ENCODE measurements around the gene CBLC.

DNA sequence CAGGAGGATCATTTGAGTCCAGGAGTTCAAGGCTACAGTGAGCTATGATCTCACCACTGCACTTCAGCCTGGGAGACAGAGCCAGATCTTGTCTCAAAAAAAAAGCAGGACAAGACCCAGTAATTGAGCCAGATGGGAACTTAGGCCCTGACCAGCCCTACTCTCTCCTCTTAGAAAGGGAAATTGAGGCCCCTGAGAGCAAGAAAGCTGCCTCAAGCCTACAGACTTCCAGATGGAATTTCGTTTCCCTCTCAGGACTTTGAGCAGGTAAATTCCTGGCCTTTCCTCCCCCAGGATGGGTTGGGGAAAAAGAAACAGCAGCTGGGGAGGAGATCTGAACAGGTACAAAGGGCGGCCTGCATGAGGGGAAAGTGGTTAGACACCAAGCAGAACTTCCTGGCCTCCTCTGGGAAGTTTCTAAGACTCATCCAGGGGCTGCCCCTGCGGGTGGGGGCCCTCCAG is 32.8 kb upstream of the CBLC start:
- no peak for TF ChIP-seq NR2C2 (IDR thresholded peaks at IDR 0.05; ENCODE audit: borderline replicate concordance, control insufficient read depth, insufficient read length, low read depth)
- TF ChIP-seq SIX5 (IDR thresholded peaks at IDR 0.05; ENCODE audit: low read depth, low read length, severe bottlenecking), result no peak
- no peak for TF ChIP-seq RBBP5 (conservative IDR thresholded peaks at IDR 0.05)
- no peak for TF ChIP-seq CTCF (IDR thresholded peaks at IDR 0.05 in 2 of 3, conservative IDR thresholded peaks at IDR 0.05 in 1 of 3; ENCODE audit: control insufficient read depth in 2 of 3, extremely low read depth in 1 of 3, insufficient read depth in 1 of 3, low read depth in 3 of 3, low read length in 3 of 3)
- no peak for TF ChIP-seq FOXM1 (IDR thresholded peaks at IDR 0.05; ENCODE audit: low read depth, low read length)
- no peak for TF ChIP-seq IRF3 (IDR thresholded peaks at IDR 0.05)
- TF ChIP-seq JUND (IDR thresholded peaks at IDR 0.05; ENCODE audit: low read depth, low read length), result no peak

Data from GM12878 (cell line).